HL-60/S4 treated with phorbol 12-myristate 13-acetate at 8.2 ng/mL for 4 days and 3 days (cell line): ENCODE measurements around the gene HCN3.
"Not testable (repeated sequence)": the region's sequence is repeated elsewhere in the genome, so short reads cannot be mapped to it uniquely, and the experiment has no call there.

ENCODE experiments used
- in situ Hi-C: fragments of 300-500 bp; cut with MboI; formaldehyde crosslinking; loops from 2 replicates; pipeline ENCODE4 v1.15.0; 2022; ENCODE audit warnings: low sequenced_read_pairs

The HCN3 gene

GRCh38 chr1:155328856-155329255 is 51.6 kb downstream of the HCN3 start:
- in situ Hi-C loops, result not testable (repeated sequence)

GRCh38 chr1:155329980-155330598 is 52.8 kb downstream of the HCN3 start:
- in situ Hi-C loops, result no loop called here

GRCh38 chr1:155334962-155335361 is 57.7 kb downstream of the HCN3 start:
- in situ Hi-C loops, result no loop called here
